ENCODE measurements around the gene ELANE.
A peak's percentile ranks its signal among the peaks of the same experiment; 100 is the strongest.
"Not testable (repeated sequence)": the region's sequence is repeated elsewhere in the genome, so short reads cannot be mapped to it uniquely, and the experiment has no call there.

Gene ELANE

GRCh38 chr19:862581-863314, 10.6 kb downstream of the ELANE start:
- DNase-seq (ENCODE audit: low read depth) = no peak

GRCh38 chr19:863315-863620, 11.2 kb downstream of the ELANE start:
- no peak for DNase-seq (ENCODE audit: low read depth)

- DNase-seq (ENCODE audit: low read depth) = no peak
Observed at GRCh38 chr19:866769-867300, 14.7 kb downstream of the ELANE start.

- no peak for DNase-seq (ENCODE audit: low read depth)
Observed at GRCh38 chr19:867301-867793, 15.2 kb downstream of the ELANE start.

- DNase-seq (ENCODE audit: low read depth) = no peak
Observed at GRCh38 chr19:867855-868457, 15.9 kb downstream of the ELANE start.

GRCh38 chr19:868458-869244, 16.5 kb downstream of the ELANE start:
- DNase-seq (ENCODE audit: low read depth) = no peak

- peak; percentile 73 for DNase-seq (ENCODE audit: low read depth)
Observed at GRCh38 chr19:869245-870177, 17.4 kb downstream of the ELANE start.

- no peak for DNase-seq (ENCODE audit: low read depth)
Observed at GRCh38 chr19:870314-870713, 18.2 kb downstream of the ELANE start.

GRCh38 chr19:870963-871401, 18.9 kb downstream of the ELANE start:
- no peak for DNase-seq (ENCODE audit: low read depth)

GRCh38 chr19:871446-872265, 19.6 kb downstream of the ELANE start:
- DNase-seq (ENCODE audit: low read depth) = no peak

GRCh38 chr19:872266-872951, 20.3 kb downstream of the ELANE start:
- no peak for DNase-seq (ENCODE audit: low read depth)

GRCh38 chr19:873084-873483, 21.0 kb downstream of the ELANE start:
- DNase-seq (ENCODE audit: low read depth) = no peak

GRCh38 chr19:873561-874041, 21.5 kb downstream of the ELANE start:
- DNase-seq (ENCODE audit: low read depth) = no peak

GRCh38 chr19:875265-875879, 23.3 kb downstream of the ELANE start:
- no peak for DNase-seq (ENCODE audit: low read depth)

GRCh38 chr19:876089-876488, 24.0 kb downstream of the ELANE start:
- no peak for DNase-seq (ENCODE audit: low read depth)

GRCh38 chr19:876780-877314, 24.7 kb downstream of the ELANE start:
- no peak for DNase-seq (ENCODE audit: low read depth)

- DNase-seq (ENCODE audit: low read depth) = not testable (repeated sequence)
Observed at GRCh38 chr19:877992-878660, 26.0 kb downstream of the ELANE start.

- not testable (repeated sequence) for DNase-seq (ENCODE audit: low read depth)
Observed at GRCh38 chr19:878751-879561, 26.9 kb downstream of the ELANE start.
